ENCODE results near the gene ACSF2. TPM values are rescaled to one million over a fixed set of nuclear protein-coding genes. Genes with fewer than 3 reads are reported as not detected.

ACSF2 gene
- total RNA-seq, 1 donor from 2014 or later, result 70.4 TPM

GRCh38 chr17:50447870-50448595 lies 22.0 kb downstream of the ACSF2 start:
- Histone ChIP-seq H3K4me3 (no peak overlapping the region), H3K36me3 (no peaks in the 10 kb centered on the region), H3K27ac (peak overlapping the region; percentile 80), H3K9me3 (no peaks in the 10 kb centered on the region), H3K27me3 (ENCODE audit: low read depth) (no peaks in the 10 kb centered on the region), H3K4me1 (peaks cover 27% of the 10 kb centered on the region)
- intact Hi-C loops (cut with DNase I), result no loop called here
- TF ChIP-seq, protein P1, sequence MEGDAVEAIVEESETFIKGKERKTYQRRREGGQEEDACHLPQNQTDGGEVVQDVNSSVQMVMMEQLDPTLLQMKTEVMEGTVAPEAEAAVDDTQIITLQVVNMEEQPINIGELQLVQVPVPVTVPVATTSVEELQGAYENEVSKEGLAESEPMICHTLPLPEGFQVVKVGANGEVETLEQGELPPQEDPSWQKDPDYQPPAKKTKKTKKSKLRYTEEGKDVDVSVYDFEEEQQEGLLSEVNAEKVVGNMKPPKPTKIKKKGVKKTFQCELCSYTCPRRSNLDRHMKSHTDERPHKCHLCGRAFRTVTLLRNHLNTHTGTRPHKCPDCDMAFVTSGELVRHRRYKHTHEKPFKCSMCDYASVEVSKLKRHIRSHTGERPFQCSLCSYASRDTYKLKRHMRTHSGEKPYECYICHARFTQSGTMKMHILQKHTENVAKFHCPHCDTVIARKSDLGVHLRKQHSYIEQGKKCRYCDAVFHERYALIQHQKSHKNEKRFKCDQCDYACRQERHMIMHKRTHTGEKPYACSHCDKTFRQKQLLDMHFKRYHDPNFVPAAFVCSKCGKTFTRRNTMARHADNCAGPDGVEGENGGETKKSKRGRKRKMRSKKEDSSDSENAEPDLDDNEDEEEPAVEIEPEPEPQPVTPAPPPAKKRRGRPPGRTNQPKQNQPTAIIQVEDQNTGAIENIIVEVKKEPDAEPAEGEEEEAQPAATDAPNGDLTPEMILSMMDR (IDR thresholded peaks at IDR 0.05), result no peak
- DNase-seq, result peak; percentile 69
- peak; percentile 92 to 95 for ATAC-seq

- peak overlapping the region; percentile 80 for H3K27ac ChIP-seq
- no peaks in the 10 kb centered on the region for H3K27me3 ChIP-seq (ENCODE audit: low read depth)
- peaks cover 21% of the 10 kb centered on the region for H3K4me1 ChIP-seq
- ATAC-seq (no peak), DNase-seq (no peak)
- TF ChIP-seq, protein P1 (IDR thresholded peaks at IDR 0.05), result no peak
- no peak overlapping the region for H3K4me3 ChIP-seq
- H3K36me3 ChIP-seq, result no peaks in the 10 kb centered on the region
- H3K9me3 ChIP-seq, result no peaks in the 10 kb centered on the region
- intact Hi-C loops (cut with DNase I), result no loop called here
These were observed 22.6 kb downstream of the ACSF2 start for GRCh38 chr17:50448643-50449042.

DNA sequence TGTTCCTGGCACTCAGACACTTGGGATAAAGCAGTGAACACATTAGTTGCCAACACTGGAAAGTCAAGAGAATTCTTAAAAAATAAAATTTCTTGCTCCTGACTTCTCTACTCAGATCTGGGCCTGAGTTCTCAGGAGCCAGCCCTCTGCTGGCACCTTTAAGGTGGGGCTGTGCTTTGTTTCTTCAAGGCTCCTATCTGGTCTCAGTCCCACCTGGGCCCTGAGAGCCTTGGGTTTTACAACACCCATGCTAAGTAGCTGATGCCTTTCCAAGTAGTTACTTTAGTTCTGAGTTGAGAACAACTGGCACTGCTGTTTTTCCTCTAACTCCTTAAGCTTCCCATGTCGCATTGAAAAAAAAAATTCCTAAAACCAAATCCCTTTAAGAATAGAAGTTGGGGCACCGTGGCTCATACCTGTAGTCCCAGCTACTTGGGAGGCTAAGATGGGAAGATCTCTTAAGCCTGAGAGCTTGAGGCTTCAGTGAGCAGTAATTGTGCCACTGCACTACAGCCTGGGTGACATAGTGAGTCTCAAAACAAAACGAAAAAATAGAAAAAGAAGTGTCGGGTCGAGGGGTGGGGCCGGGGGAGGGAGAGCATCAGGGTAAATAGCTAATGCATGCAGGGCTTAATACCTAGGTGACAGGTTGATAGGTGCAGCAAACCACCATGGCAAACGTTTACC lies 26.1 kb downstream of the ACSF2 start:
- Histone ChIP-seq H3K4me1 (peaks cover 10% of the 10 kb centered on the region), H3K4me3 (no peak overlapping the region), H3K27ac (peak overlapping the region; percentile 54), H3K9me3 (no peaks in the 10 kb centered on the region), H3K27me3 (ENCODE audit: low read depth) (no peaks in the 10 kb centered on the region), H3K36me3 (peaks cover 3% of the 10 kb centered on the region)
- no peak for DNase-seq
- intact Hi-C loops (cut with DNase I), result no loop called here
- TF ChIP-seq, protein P1 (IDR thresholded peaks at IDR 0.05), result no peak
- ATAC-seq, result no peak

GRCh38 chr17:50452630-50453300 lies 26.7 kb downstream of the ACSF2 start:
- Histone ChIP-seq H3K4me3 (no peak overlapping the region), H3K27ac (peak overlapping the region; percentile 54), H3K4me1 (peaks cover 10% of the 10 kb centered on the region), H3K36me3 (peaks cover 3% of the 10 kb centered on the region), H3K27me3 (ENCODE audit: low read depth) (no peaks in the 10 kb centered on the region), H3K9me3 (no peaks in the 10 kb centered on the region)
- DNase-seq, result no peak
- intact Hi-C loops (cut with DNase I), result no loop called here
- TF ChIP-seq, protein P1 (IDR thresholded peaks at IDR 0.05), result no peak
- ATAC-seq, result peak; percentile 49 to 50

DNA sequence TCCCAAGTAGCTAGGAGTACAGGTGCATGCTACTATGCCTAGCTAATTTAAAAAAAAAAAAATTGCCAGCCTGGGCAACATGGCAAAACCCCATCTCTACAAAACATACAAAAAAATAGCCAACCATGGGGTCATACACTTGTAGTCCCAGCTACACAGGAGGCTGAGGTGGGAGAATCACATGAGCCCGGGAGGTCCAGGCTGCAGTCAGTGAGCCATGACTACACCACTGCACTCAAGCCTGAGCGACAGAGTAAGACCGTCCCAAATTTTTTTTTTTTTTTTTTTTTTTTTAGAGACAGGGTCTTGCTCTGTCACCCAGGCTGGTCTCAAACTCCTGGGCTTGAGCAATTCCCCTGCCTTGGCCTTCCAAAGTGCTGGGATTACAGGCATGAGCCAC lies 27.9 kb downstream of the ACSF2 start:
- H3K4me1 ChIP-seq, result peaks cover 10% of the 10 kb centered on the region
- H3K4me3 ChIP-seq, result no peak overlapping the region
- H3K9me3 ChIP-seq, result no peaks in the 10 kb centered on the region
- ATAC-seq (no peak), DNase-seq (no peak)
- H3K27ac ChIP-seq, result no peak overlapping the region
- H3K27me3 ChIP-seq (ENCODE audit: low read depth), result no peaks in the 10 kb centered on the region
- intact Hi-C loops (cut with DNase I), result no loop called here
- peaks cover 3% of the 10 kb centered on the region for H3K36me3 ChIP-seq
- TF ChIP-seq, protein P1 (IDR thresholded peaks at IDR 0.05), result no peak

Measured in lower lobe of right lung (tissue), 2 donors.